MG63 (cell line): ENCODE results near the gene DNAJC16. TPM values are rescaled to one million over a fixed set of nuclear protein-coding genes. Genes with fewer than 3 reads are reported as not detected.
"Not testable (repeated sequence)": the region's sequence is repeated elsewhere in the genome, so short reads cannot be mapped to it uniquely, and the experiment has no call there.

Experiments used
- DNase-seq: peaks from one replicate; pipeline ENCODE4 v3.0.0-alpha.2; 2020
- H3K27me3 ChIP-seq: fragments of 250-450 bp; sonication (Bioruptor Pico); 2 replicates; pipeline ENCODE4 v1.5.1; 2020; ENCODE audit warnings: mild to moderate bottlenecking, moderate library complexity
- H3K36me3 ChIP-seq: fragments of 250-450 bp; sonication (Bioruptor Pico); 2 replicates; pipeline ENCODE4 v1.5.1; 2020; ENCODE audit warnings: mild to moderate bottlenecking, moderate library complexity
- H3K4me3 ChIP-seq: fragments of 250-450 bp; sonication (Bioruptor Pico); 2 replicates; pipeline ENCODE4 v1.5.1; 2020; ENCODE audit warnings: mild to moderate bottlenecking, moderate library complexity
- H3K9me3 ChIP-seq: fragments of 250-450 bp; sonication (Bioruptor Pico); 2 replicates; pipeline ENCODE4 v1.5.1; 2020; ENCODE audit warnings: mild to moderate bottlenecking, moderate library complexity
- total RNA-seq: library from RNA; depleted of rRNA; stranded (reverse); fragments of >200 nt; shearing (Covaris generic); gene quantifications from 2 replicates; pipeline ENCODE4 v1.2.3, GENCODE V29; 2014; ENCODE audit warnings: low replicate concordance

Gene DNAJC16
- total RNA-seq, 1 experiment from 2014 or later: 3.6 TPM

DNA sequence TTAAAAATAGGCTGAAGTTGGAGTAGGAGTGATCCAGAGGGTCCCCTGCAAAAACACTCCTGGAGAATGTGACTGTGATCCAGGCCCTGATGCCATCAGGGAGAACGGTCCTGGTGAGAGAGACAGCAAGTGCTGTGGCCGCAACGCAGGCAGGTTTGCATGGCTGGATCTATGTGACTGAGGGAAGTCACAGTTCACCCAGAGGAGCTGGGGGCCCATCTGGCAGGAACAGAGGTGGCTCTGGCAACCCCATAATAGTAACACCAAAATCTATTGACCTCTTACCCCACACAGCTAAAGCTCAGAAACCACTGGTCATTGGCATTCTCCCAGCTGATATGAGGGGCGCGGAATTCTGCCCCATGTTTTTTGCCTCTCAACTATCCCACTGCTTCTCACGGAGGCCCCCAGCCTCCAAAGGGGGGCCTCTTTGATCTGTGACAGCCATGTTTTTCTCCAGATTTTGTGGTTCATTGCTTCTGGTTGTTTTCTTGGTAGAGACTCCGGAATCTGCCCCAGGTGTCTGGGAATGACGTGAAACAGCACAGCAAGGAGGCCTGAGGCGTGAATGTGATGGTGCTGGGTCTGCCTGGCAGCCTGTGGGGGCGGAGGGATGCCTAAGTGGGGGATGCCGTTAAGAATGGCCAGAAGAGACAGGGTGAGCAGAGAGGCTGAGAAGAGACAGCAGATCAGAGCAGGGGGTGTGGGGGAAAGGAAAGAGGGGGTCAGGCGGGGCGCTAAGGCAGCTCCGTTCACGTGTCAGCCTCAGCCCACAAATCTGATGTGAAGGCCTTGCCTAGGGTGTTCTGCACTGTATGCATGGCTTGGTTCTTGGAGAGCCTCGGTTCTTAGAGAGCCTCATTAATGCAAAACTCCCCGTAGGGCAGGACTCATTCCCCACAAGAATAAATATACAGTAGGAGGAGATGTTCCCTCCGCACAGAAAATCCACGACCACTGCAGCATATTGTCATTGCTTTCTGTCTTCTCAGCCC, 26.2 kb upstream of the DNAJC16 start:
- Histone ChIP-seq H3K9me3 (no peaks in the 10 kb centered on the region), H3K36me3 (no peaks in the 10 kb centered on the region), H3K27me3 (no peaks in the 10 kb centered on the region), H3K4me3 (no peak overlapping the region)
- DNase-seq: no peak

GRCh38 chr1:15501208-15502032, 25.2 kb upstream of the DNAJC16 start:
- Histone ChIP-seq H3K27me3 (no peaks in the 10 kb centered on the region), H3K9me3 (no peaks in the 10 kb centered on the region), H3K4me3 (no peak overlapping the region), H3K36me3 (no peaks in the 10 kb centered on the region)
- peak; percentile 36 for DNase-seq

DNA sequence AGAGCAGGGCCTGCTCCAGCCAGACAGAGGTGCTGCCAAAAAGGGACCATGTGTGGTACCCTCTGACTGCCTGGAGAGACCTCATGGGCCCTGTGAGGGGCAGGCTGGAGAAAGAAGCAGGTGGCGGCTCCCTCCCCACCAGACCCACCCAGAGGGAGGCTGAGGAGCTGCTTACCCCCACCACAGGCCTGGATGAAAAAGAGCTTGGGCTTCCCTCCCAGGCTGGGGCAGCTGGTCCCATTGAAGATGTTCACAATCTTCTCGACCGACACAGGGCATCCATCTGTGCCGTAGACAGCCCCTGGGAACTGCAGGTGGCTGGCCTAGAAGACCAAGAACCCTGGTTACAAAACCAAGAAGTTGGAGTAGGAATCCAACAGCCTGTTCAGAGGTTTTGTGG, 22.2 kb upstream of the DNAJC16 start:
- H3K9me3 ChIP-seq: no peaks in the 10 kb centered on the region
- no peaks in the 10 kb centered on the region for H3K36me3 ChIP-seq
- no peaks in the 10 kb centered on the region for H3K27me3 ChIP-seq
- H3K4me3 ChIP-seq: no peak overlapping the region
- DNase-seq: no peak

- no peaks in the 10 kb centered on the region for H3K9me3 ChIP-seq
- H3K36me3 ChIP-seq: no peaks in the 10 kb centered on the region
- no peak overlapping the region for H3K4me3 ChIP-seq
- H3K27me3 ChIP-seq: no peaks in the 10 kb centered on the region
- no peak for DNase-seq
These were observed 19.8 kb upstream of the DNAJC16 start for GRCh38 chr1:15506831-15507230.

GRCh38 chr1:15507278-15507677, 19.4 kb upstream of the DNAJC16 start:
- no peak overlapping the region for H3K4me3 ChIP-seq
- no peaks in the 10 kb centered on the region for H3K27me3 ChIP-seq

DNA sequence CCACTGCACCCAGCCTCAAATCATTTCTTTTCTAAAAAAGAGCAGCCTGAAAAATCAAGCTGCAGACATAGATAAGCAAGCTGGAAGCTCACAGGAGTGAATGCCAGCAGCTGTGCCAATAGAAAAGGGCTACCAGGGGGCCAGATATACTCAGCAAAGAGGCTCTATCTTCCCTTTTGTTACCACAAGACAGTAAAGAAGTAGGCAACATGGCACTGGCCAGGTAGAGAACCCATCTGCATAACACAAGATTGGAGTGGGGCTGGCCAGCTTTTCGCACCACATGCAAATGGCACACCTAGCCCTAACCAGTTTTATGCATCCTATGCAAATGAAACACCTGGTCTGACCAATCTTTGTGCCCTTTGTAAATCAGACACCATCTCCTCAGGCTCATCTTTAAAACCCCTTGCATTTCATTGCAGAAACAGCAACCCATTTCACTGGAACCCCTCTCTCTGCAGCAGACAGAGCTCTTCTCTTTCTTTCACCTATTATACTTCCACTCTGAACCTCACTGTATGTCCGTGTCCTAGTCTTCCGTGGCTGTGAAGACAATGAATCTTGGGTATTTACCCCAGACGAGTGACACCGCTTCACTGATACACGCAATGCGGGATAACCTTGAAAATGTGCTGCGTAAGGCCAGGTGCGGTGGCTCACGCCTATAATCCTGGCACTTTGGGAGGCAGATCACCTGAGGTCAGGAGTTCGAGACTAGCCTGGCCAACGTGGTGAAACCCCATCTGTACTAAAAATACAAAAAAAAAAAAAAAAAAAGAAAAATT, 17.8 kb upstream of the DNAJC16 start:
- H3K36me3 ChIP-seq: no peaks in the 10 kb centered on the region
- H3K27me3 ChIP-seq: no peaks in the 10 kb centered on the region
- H3K4me3 ChIP-seq: no peak overlapping the region
- DNase-seq: no peak
- H3K9me3 ChIP-seq: no peaks in the 10 kb centered on the region

More at GRCh38 chr1:15507278-15507677, 19.4 kb upstream of the DNAJC16 start:
- Histone ChIP-seq H3K9me3 (no peaks in the 10 kb centered on the region), H3K36me3 (no peaks in the 10 kb centered on the region)
- no peak for DNase-seq

GRCh38 chr1:15509586-15509985, 17.1 kb upstream of the DNAJC16 start:
- no peaks in the 10 kb centered on the region for H3K9me3 ChIP-seq
- H3K4me3 ChIP-seq: no peak overlapping the region
- H3K36me3 ChIP-seq: no peaks in the 10 kb centered on the region
- DNase-seq: no peak
- no peaks in the 10 kb centered on the region for H3K27me3 ChIP-seq

DNA sequence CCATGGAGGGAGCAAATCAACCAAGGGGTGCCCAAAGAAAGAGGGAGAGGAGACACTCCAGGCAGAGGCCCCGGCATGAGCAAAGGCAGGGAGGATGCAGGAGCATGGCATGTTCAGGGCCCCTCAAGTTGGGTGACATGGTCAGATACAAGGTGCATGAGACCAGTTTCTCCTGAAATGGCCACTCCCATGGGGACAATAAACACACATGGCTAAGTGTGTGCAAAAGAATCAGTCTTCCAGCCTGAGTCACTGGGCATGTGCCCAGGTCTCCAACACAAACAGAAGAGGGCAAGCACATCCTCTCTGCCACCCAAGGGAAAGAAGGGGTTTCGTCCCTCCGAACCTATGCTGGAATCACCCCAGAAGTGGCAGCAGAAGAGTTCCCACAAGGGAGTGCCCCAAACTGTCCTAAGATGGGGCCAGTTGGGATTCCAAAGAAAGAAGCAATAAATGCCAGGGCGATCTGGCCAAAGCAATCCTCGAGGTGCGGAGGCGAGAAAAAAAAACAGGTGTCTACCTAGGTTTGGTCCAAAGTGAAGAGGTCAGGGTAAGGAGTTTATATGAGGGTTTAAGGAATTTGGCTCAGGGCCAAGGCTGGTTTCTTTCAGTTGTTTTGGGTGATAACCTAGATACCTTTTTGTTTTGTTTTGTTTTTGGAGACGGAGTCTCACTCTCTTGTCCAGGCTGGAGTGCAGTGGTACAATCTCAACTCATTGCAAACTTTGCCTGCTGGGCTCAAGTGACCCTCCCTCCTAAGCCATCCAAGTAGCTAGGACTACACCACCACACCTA, 15.8 kb upstream of the DNAJC16 start:
- Histone ChIP-seq H3K9me3 (no peaks in the 10 kb centered on the region), H3K36me3 (no peaks in the 10 kb centered on the region), H3K4me3 (no peak overlapping the region), H3K27me3 (no peaks in the 10 kb centered on the region)
- peak; percentile 64 for DNase-seq

- no peak for DNase-seq
- no peaks in the 10 kb centered on the region for H3K27me3 ChIP-seq
- H3K4me3 ChIP-seq: no peak overlapping the region
- peaks cover 3% of the 10 kb centered on the region; the same call in 1 of the 2 replicates for H3K36me3 ChIP-seq
- no peaks in the 10 kb centered on the region for H3K9me3 ChIP-seq
These were observed 13.5 kb upstream of the DNAJC16 start for GRCh38 chr1:15513192-15513591.

- no peak overlapping the region for H3K4me3 ChIP-seq
These were observed 12.7 kb upstream of the DNAJC16 start for GRCh38 chr1:15513919-15514318.

GRCh38 chr1:15514557-15514956, 12.1 kb upstream of the DNAJC16 start:
- not testable (repeated sequence) for H3K36me3 ChIP-seq, H3K4me3 ChIP-seq, H3K27me3 ChIP-seq, DNase-seq, H3K9me3 ChIP-seq

More at GRCh38 chr1:15513919-15514318, 12.7 kb upstream of the DNAJC16 start:
- Histone ChIP-seq H3K27me3 (no peaks in the 10 kb centered on the region), H3K9me3 (no peaks in the 10 kb centered on the region), H3K36me3 (peaks cover 3% of the 10 kb centered on the region; the same call in 1 of the 2 replicates)
- DNase-seq: no peak

DNA sequence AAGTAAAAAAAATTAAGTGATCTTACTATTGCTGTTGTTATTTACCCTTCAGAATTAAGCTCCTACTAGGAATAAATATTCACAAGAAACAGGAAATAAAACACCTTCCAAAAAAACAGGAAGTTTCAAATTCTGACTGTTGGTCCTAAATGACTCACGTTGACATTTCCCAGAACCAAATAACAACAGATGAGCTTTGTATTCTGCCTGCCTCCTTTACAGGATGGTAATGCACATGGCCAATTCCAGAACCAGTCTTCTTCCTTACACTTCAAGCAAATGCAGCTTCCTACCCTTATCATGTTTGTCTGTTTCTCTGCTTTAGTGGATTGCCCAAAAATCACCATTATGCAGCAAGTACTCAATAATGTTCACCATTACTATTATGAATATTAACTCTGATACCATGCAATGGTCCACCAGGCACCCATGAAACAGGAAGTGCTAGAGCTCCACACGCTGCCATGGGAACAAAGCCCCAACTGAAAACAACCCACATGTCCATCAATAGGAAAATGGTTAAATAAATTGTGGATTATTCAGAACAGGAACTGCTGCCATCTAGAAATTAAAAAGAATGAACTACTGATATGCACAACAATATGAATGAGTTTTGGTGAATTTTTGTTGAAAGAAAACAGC, 11.5 kb upstream of the DNAJC16 start:
- H3K4me3 ChIP-seq: no peak overlapping the region
- DNase-seq: no peak
- no peaks in the 10 kb centered on the region for H3K27me3 ChIP-seq

GRCh38 chr1:15519625-15520024, 7.0 kb upstream of the DNAJC16 start:
- H3K9me3 ChIP-seq: no peaks in the 10 kb centered on the region
- H3K36me3 ChIP-seq: peaks cover 3% of the 10 kb centered on the region; the same call in 1 of the 2 replicates
- no peak for DNase-seq
- no peak overlapping the region for H3K4me3 ChIP-seq
- no peaks in the 10 kb centered on the region for H3K27me3 ChIP-seq

More for the DNA sequence above, 11.5 kb upstream of the DNAJC16 start:
- Histone ChIP-seq H3K9me3 (no peaks in the 10 kb centered on the region), H3K36me3 (peaks cover 3% of the 10 kb centered on the region; the same call in 1 of the 2 replicates)

- H3K36me3 ChIP-seq, H3K9me3 ChIP-seq, H3K4me3 ChIP-seq, DNase-seq, H3K27me3 ChIP-seq: not testable (repeated sequence)
These were observed 5.3 kb upstream of the DNAJC16 start for GRCh38 chr1:15521206-15521906.

DNA sequence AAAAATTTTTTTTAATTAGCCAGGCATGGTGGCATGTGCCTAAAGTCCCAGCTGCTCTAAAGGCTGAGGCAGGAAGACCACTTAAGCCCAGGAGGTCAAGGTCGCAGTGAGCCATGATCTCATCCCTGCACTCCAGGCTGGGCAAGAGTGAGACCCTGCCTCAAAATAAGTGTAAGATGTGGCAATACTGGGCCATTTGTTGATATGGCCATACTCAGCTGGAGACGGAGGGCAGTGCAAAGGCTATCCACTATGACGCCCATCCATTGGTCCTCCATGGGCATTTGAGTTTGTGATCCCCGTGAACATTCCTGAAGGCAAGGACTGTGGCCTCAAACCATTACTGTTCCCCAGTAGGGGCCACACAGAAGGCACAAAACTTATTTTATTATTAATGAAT, 4.1 kb upstream of the DNAJC16 start:
- no peaks in the 10 kb centered on the region for H3K9me3 ChIP-seq
- no peaks in the 10 kb centered on the region for H3K27me3 ChIP-seq
- H3K4me3 ChIP-seq: no peak overlapping the region
- DNase-seq: no peak
- no peaks in the 10 kb centered on the region for H3K36me3 ChIP-seq
